ENCODE data around the gene RHOB.
A peak's percentile ranks its signal among the peaks of the same experiment; 100 is the strongest.

The RHOB gene

GRCh38 chr2:20440001-20440560 lies 6.8 kb upstream of the RHOB start:
- FAIRE-seq (no peak), DNase-seq (ENCODE audit: insufficient read length) (no peak)
- TF ChIP-seq TAF1 (IDR thresholded peaks at IDR 0.05; ENCODE audit: borderline replicate concordance, low read depth, low read length) (no peak), POLR2A (IDR thresholded peaks at IDR 0.05; ENCODE audit: low read depth, low read length) (no peak), POLR2AphosphoS5 (IDR thresholded peaks at IDR 0.05; ENCODE audit: low read depth, low read length) (no peak)

GRCh38 chr2:20443276-20443920 lies 3.5 kb upstream of the RHOB start:
- no peak for TF ChIP-seq TAF1 (IDR thresholded peaks at IDR 0.05; ENCODE audit: borderline replicate concordance, low read depth, low read length)
- no peak for TF ChIP-seq POLR2AphosphoS5 (IDR thresholded peaks at IDR 0.05; ENCODE audit: low read depth, low read length)
- TF ChIP-seq POLR2A (IDR thresholded peaks at IDR 0.05; ENCODE audit: low read depth, low read length) = no peak
- DNase-seq (ENCODE audit: insufficient read length) (no peak), FAIRE-seq (no peak)

GRCh38 chr2:20444101-20444992 lies 2.5 kb upstream of the RHOB start:
- no peak for FAIRE-seq
- no peak for DNase-seq (ENCODE audit: insufficient read length)
- TF ChIP-seq POLR2A (IDR thresholded peaks at IDR 0.05; ENCODE audit: low read depth, low read length) (no peak), POLR2AphosphoS5 (IDR thresholded peaks at IDR 0.05; ENCODE audit: low read depth, low read length) (no peak), TAF1 (IDR thresholded peaks at IDR 0.05; ENCODE audit: borderline replicate concordance, low read depth, low read length) (no peak)

- DNase-seq (ENCODE audit: insufficient read length) = no peak
- no peak for FAIRE-seq
- TF ChIP-seq TAF1 (IDR thresholded peaks at IDR 0.05; ENCODE audit: borderline replicate concordance, low read depth, low read length) (no peak), POLR2AphosphoS5 (IDR thresholded peaks at IDR 0.05; ENCODE audit: low read depth, low read length) (no peak), POLR2A (IDR thresholded peaks at IDR 0.05; ENCODE audit: low read depth, low read length) (no peak)
These were observed 1.6 kb upstream of the RHOB start for GRCh38 chr2:20444993-20445910.

- FAIRE-seq (no peak), DNase-seq (ENCODE audit: insufficient read length) (no peak)
- TF ChIP-seq TAF1 (IDR thresholded peaks at IDR 0.05; ENCODE audit: borderline replicate concordance, low read depth, low read length) (no peak), POLR2AphosphoS5 (IDR thresholded peaks at IDR 0.05; ENCODE audit: low read depth, low read length) (no peak), POLR2A (IDR thresholded peaks at IDR 0.05; ENCODE audit: low read depth, low read length) (no peak)
These were observed 488 bp upstream of the RHOB start for GRCh38 chr2:20446255-20446916.

GRCh38 chr2:20447437-20448245 lies 767 bp downstream of the RHOB start:
- no peak for FAIRE-seq
- TF ChIP-seq POLR2A (IDR thresholded peaks at IDR 0.05; ENCODE audit: low read depth, low read length) = peak; percentile 60
- TF ChIP-seq TAF1 (IDR thresholded peaks at IDR 0.05; ENCODE audit: borderline replicate concordance, low read depth, low read length) = no peak
- TF ChIP-seq POLR2AphosphoS5 (IDR thresholded peaks at IDR 0.05; ENCODE audit: low read depth, low read length) = peak; percentile 65
- no peak for DNase-seq (ENCODE audit: insufficient read length)

- TF ChIP-seq TAF1 (IDR thresholded peaks at IDR 0.05; ENCODE audit: borderline replicate concordance, low read depth, low read length) (no peak), POLR2A (IDR thresholded peaks at IDR 0.05; ENCODE audit: low read depth, low read length) (0 out of 2 replicates have a peak, but pooled peaks have one; percentile 5), POLR2AphosphoS5 (IDR thresholded peaks at IDR 0.05; ENCODE audit: low read depth, low read length) (peak; percentile 55; the same call in 1 of the 2 replicates)
- FAIRE-seq (no peak), DNase-seq (ENCODE audit: insufficient read length) (no peak)
These were observed 1.5 kb downstream of the RHOB start for GRCh38 chr2:20448246-20448976.

GRCh38 chr2:20448977-20449306 lies 2.1 kb downstream of the RHOB start:
- TF ChIP-seq POLR2AphosphoS5 (IDR thresholded peaks at IDR 0.05; ENCODE audit: low read depth, low read length) (no peak), POLR2A (IDR thresholded peaks at IDR 0.05; ENCODE audit: low read depth, low read length) (no peak), TAF1 (IDR thresholded peaks at IDR 0.05; ENCODE audit: borderline replicate concordance, low read depth, low read length) (no peak)
- FAIRE-seq (no peak), DNase-seq (ENCODE audit: insufficient read length) (no peak)

GRCh38 chr2:20449501-20450200 lies 2.8 kb downstream of the RHOB start:
- FAIRE-seq (no peak), DNase-seq (ENCODE audit: insufficient read length) (no peak)
- TF ChIP-seq TAF1 (IDR thresholded peaks at IDR 0.05; ENCODE audit: borderline replicate concordance, low read depth, low read length) (no peak), POLR2A (IDR thresholded peaks at IDR 0.05; ENCODE audit: low read depth, low read length) (0 out of 2 replicates have a peak, but pooled peaks have one; percentile 2)

Data from GM12892 (cell line).